Measurements from ENCODE around the gene UBXN7. TPM values are rescaled to one million over a fixed set of nuclear protein-coding genes. Genes with fewer than 3 reads are reported as not detected.
"Not testable (repeated sequence)": the region's sequence is repeated elsewhere in the genome, so short reads cannot be mapped to it uniquely, and the experiment has no call there.

UBXN7 gene
- total RNA-seq, 1 experiment from 2014 or later, result 14.7 TPM

DNA sequence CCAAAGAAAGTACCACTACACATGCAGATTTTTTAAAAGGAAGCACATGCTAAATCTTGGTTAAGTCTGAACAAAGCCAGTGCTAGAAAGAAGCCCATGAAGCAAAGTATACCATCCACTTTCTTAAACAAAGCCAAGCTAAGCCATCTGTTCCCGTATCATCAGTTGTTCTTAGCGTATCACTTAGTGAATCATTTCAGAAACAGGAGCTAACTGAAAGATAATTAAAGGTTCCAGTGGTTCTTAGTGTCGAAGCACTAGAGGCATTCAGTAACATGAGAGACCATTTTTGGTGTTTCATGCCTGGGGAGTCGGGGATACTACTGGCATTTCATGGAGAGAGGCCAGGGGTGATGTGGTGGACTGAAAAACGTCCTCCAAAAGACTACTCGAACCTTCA lies 12.8 kb downstream of the UBXN7 start:
- no peak for DNase-seq (ENCODE audit: low read depth)

DNA sequence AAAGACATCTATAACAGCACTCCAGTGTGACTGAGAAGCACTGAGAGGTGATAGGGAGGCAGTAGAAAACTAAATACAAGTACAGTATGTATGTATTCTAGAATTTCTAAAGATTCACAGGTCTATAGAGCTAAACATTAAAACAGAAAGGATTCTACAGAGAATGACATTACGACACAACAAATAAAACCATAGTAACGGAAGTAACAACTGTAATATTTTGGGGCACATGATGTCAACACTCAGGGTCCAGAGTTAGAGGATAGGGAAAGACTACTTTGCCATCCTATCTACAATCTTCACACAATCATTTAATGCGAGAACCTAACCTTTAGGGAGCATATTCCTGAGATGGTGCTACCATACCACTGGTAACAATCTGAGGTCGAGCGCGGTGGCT lies 13.6 kb downstream of the UBXN7 start:
- no peak for DNase-seq (ENCODE audit: low read depth)

DNA sequence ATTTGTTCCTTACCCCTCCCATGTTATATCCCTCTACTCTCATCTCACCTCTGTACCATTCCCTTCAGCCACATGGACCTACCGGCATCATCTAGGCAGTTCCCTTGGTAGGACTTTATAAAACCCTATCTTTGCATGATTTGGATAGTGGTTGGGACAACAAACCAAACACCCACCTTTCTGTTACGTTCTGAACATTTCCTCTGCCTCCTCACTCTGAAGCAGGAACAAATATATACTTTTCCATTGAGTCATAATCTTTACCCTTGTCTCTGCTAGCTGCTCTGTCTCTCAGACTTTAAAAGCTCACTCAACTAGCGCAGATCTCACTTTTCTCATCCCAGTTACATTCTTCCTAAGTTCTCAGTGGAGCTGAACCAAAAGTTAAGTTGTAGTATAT lies 17.8 kb downstream of the UBXN7 start:
- no peak for DNase-seq (ENCODE audit: low read depth)

DNA sequence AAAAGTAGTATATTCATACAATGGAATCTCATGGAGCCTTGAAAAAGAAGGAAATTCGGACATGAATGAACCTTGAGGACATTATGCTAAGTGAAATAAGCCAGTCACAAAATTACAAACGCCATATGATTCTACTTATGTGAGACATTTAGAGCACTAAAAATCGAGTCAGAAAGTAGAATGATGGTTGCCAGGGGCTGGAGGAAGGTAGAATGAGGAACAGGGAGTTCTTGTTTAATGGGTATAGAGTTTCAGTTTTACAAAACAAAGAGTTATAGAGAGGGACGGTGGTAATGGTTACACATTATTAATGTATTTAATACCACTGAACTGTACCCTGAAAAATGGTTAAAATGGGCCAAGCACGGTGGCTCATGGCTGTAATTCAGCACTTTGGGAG lies 19.5 kb downstream of the UBXN7 start:
- no peak for DNase-seq (ENCODE audit: low read depth)

DNA sequence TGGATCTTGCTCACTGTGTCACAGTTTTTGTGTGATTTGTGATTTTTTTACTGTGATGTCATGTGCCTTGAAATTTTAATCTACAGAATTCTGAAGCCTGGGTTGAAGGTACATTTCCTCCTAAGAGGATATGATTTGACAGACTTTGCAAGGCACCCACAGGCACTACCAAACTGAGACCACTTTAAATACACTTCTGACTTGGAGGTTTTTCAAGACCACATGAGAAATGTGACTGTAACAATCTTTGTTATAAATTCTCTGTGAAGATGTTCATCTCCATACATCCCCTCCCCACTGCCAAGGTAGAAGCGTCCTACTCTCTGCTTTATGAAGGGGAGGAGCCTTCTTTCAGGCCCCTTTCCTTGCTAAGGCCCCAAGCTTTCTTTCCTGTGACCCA lies 22.8 kb downstream of the UBXN7 start:
- no peak for DNase-seq (ENCODE audit: low read depth)

DNA sequence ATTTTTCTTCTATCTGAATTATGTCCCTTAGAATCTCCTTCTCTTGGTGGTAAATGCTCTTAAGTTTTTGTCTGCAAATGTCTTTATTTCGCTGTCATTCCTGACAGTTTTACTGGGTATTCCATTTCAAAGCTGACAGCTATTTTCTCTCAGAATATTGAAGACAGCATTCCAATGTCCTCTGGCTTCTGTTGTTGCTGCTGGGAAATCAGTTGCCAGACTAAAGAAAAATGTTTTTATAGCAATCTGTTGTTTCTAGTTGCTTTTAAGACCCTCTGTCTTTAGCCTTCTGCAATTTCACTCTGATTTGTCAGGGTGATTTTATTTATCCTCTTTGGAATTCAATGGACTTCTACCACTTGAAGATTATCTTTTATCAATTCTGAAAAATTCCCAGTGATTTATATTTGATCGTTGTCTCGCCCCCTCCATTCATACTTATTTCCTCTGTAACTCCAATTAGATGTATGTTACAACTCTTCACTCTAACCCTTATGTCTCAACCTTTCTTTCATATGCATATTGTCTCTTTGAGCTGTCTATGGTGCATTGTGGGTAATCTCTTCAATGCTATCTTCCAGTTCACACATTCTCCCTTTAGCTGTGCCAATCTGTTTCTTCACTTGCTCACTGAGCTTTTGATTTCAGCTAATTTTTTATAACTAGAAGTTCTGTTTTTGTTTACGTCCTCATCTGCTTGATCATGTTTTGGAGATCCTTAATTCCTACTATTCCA lies 23.5 kb downstream of the UBXN7 start:
- no peak for DNase-seq (ENCODE audit: low read depth)

DNA sequence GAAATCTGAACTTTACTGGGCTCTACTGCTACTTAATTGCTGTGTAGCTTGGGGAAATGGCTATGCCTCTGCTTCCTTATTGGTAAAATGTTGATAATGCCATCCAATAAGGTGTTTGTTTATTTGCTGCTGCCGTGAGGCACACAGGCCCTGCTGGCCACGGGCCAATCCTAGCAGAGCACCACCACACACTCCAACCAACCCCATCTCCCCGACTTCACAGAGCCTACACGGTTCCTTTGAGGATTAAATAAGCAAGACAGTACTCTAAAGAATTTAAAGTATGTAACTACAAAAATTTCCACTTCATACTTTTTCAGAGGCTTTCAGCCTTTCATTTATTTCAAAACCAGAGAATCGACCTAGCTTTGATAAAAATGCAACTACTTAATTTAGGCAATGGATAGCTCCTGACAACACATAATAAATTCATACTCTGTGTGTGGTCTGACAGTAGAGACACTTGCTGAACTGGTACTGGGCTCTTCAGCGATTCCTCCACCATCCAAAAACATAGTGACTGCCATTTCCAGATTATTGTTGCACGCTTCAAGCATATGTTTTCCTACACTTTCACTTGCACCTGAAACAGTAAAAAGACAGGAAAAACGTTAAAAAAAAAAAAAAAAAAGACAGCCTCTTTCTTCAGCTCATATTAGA lies 25.3 kb downstream of the UBXN7 start:
- no peak for DNase-seq (ENCODE audit: low read depth)

DNA sequence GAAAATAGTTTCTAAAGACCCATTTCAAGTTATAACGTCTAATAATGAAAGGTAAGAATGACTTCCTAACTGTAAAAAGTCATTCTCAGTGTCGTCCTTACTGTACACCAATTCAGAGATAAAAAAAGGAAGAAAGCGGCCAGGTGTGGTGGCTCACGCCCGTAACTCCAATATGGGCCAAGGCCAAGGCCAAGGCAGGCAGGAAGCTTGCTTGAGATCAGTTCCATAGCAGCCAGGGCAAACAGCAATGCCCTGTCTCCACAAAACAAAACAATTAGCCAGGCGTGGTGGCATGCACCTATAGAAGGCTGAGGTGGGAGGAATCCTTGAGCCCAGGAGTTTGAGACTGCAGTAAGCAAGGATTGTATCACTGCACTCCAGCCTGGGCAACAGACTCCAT lies 31.9 kb downstream of the UBXN7 start:
- no peak for DNase-seq (ENCODE audit: low read depth)

DNA sequence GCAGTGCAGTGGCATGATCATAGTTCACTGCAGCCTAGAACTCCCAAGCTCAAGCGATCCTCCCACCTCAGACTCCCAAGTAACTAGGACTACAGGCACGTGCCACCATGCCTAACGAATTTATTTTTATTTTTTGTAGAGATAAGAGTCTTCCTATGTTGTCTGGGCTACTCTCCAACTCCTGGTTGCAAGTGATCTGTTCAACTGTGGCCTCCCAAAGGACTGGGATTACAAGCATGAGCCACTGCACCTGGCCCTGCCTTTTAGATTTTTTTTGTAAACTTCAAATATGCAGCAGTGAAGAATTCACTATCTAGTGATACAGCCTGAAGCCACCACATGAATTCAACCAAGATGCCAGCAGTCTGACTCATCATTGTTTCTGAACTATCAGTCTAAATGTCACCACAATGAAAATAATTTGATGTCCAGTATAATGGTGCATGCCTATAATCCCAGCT lies 32.7 kb downstream of the UBXN7 start:
- DNase-seq (ENCODE audit: low read depth), result peak; percentile 86

DNA sequence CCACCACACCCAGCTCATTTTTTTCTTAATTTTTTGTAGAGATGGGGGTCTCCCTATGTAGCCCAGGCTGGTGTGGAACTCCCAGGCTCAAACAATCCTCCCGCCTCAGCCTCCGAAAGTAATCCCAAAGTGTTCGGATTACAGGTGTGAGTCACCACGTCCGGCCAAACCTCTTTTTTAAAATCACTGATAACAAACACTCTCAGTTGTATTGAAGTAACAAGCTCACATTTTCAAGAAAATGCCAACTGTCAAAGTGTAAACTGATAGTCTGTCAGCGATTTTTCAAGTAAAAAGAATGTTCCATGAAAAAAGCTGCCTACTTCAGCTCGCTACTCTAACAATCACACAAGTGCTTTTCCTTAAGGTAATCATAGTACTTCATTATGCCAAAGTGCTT lies 33.4 kb downstream of the UBXN7 start:
- DNase-seq (ENCODE audit: low read depth), result peak; percentile 21

DNA sequence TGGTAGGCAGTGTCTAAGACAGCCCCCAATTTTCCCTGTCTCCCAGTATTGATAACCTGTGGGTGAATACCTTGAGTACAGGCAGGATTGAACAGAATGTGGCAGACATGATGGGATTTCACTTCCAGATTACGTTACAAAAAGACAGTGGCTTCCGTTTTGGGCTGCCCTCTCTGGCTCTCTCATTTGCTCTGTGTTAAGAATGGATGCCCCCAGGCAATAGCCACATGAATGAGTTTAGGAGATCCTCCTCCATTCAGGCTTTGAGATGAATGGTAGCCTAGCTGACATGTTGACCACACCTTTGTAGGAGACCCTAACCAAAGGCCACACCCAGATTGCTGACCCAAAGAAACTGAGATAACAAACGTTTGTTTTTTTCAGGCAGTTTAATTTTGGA lies 34.3 kb downstream of the UBXN7 start:
- DNase-seq (ENCODE audit: low read depth), result no peak

DNA sequence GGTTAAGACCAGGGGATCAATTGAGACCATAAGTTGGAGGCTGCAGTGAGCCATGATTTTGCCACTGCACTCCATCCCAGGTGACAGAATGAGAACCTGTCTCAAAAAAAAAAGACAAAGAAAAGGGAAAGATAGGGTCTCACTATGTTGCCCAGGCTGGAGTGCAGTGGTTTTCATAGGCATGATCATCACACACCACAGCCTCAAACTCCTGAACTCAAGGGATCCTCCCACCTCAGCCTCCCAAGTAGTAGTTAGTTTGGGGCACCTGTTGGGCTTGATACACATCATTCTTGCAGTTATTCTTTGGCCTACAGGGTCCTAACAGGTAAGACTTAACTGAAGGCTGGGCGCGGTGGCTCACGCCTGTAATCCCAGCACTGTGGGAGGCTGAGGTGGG lies 42.1 kb downstream of the UBXN7 start:
- no peak for DNase-seq (ENCODE audit: low read depth)

DNA sequence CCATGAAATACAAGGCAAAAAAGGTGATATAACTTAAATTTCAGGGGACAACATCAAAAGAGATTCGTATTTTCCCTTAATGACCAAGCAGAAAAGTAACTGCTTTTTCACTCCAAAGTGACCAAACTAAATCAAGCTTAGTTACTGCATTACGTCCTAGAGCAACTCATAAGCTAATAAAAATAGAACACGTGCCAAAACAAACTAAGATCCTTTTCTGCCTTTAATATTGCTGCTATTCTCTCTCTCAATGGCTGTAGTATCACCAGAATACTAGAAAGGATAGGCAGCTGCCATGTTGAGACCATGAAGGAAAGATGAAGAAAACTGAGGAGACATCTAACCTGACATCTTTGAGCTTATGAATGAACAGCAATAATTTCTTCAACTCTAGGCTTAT lies 43.3 kb downstream of the UBXN7 start:
- no peak for DNase-seq (ENCODE audit: low read depth)

DNA sequence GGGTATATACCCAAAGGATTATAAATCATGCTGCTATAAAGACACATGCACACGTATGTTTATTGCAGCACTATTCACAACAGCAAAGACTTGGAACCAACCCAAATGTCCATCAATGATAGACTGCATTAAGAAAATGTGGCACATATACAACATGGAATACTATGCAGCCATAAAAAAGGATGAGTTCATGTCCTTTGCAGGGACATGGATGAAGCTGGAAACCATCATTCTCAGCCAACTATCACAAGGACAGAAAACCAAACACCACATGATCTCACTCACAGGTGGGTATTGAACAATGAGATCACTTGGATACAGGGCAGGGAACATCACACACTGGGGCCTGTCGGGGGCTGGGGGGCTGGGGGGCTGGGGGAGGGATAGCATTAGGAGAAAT lies 44.3 kb downstream of the UBXN7 start:
- DNase-seq (ENCODE audit: low read depth), result not testable (repeated sequence)

DNA sequence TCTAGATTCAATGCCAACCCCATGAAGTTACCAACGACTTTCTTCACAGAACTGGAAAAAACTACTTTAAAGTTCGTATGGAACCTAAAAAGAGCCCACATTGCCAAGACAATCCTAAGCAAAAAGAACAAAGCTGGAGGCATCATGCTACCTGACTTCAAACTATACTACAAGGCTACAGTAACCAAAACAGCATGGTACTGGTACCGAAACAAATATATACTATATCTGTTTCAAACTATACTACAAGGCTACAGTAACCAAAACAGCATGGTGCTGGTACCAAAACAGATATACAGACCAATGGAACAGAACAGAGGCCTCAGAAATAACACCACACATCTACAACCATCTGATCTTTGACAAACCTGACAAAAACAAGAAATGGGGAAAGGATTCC lies 45.4 kb downstream of the UBXN7 start:
- DNase-seq (ENCODE audit: low read depth), result not testable (repeated sequence)

DNA sequence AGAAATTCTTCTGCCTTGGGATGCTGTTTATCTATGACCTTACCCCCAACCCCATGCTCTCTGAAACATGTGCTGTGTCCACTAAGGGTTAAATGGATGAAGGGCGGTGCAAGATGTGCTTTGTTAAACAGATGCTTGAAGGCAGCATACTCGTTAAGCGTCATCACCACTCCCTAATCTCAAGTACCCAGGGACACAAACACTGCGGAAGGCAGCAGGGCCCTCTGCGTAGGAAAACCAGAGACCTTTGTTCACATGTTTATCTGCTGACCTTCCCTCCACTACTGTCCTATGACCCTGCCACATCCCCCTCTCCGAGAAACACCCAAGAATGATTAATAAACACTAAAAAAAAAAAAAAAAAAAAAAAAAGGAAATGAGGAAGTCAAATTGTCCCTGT lies 46.2 kb downstream of the UBXN7 start:
- not testable (repeated sequence) for DNase-seq (ENCODE audit: low read depth)

DNA sequence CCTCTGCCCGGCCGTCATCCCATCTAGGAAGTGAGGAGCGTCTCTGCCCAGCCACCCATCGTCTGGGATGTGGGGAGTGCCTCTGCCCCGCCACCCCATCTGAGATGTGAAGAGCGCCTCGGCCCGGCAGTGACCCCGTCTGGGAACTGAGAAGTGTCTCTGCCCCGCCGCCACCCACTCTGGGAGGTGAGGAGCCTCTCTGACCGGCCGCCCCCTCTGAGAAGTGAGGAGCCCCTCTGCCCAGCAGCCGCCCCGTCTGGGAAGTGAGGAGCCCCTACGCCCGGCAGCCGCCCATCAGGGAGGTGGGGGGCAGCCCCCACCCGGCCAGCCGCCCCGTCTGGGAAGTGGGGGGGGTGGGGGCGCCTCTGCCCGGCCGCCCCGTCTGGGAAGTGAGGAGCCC lies 46.8 kb downstream of the UBXN7 start:
- not testable (repeated sequence) for DNase-seq (ENCODE audit: low read depth)

DNA sequence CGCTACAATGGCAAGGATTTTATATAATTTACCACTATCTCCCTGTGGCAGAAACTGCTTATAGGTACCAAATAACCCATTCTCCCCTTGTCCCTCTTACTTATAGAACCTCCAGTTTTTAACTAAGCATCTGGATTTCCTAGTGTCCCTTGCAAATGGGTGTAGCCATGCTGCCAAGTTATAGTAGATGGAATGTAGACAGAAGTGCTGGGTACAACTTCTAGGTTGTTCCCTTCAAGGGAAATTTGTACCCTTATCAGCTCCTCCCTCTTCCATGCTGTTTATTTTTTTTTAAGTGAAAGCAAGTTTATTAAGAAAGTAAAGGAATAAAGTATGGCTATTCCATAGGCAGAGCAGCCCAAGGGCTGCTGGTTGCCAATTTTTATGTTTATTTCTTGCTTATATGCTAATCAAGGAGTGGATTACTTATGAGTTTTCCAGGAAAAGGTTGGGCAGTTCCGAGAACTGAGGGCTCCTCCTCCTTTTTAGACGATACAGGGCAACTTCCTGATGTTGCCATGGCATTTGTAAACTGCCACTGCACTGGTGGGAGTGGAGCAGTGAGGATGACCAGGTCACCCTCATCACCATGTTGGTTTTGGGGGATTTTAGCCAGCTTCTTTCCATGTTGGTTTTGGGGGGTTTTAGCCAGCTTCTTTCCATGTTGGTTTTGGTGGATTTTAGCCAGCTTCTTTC lies 53.9 kb downstream of the UBXN7 start:
- no peak for DNase-seq (ENCODE audit: low read depth)

DNA sequence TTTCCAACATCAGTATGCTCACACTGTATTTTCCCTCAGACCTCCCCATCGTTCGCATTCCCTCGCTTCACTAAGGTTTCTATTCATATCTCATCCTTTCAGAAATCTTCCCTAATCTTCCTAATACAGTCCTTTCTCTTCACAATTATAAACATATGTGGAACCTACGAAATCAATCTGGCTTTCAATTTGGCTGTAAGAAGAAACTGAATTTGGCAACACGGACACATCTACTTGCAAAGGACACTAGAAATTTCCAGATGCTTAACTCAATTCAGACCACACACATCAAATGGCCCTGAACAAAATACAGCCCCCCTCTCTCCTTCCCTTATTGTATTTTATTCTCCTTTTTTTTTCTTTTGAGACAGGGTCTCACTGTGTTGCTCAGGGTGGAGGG lies 54.9 kb downstream of the UBXN7 start:
- DNase-seq (ENCODE audit: low read depth), result no peak

DNA sequence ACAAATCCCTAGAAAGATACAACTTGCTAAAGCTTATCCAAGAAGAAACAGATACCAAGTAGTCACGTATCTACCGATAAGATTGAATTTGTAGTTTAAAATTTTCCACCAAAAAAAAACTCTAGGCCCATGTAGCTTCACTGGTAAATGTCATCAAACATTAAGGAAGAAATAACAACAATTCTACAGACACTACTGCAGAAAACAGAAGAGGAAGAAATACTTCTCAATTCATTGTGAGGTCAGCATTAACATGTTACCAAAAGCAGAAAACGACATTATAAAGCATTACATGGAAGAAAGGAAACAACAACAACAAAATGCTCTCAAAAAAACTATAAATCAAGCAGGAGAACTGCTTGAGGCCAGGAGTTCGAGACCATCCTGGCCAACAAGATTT lies 66.5 kb downstream of the UBXN7 start:
- no peak for DNase-seq (ENCODE audit: low read depth)

DNA sequence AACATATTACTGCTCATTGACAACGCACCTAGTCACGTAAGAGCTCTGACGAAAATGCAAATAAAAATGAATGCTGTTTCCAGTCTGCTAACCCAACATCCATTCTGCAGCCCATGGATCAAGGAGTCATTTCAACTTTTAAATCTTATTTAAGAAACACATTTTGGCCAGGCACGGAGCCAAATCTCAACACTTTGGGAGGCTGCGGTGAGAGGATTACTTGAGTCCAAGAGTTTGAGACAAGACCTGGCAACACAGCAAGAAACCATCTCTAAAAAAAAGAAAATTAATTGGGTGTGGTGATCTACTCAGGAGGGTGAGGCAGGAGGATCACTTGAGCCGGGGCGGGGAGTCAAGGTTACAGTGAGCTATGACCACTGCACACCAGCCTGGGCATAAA lies 71.6 kb downstream of the UBXN7 start:
- no peak for DNase-seq (ENCODE audit: low read depth)

DNA sequence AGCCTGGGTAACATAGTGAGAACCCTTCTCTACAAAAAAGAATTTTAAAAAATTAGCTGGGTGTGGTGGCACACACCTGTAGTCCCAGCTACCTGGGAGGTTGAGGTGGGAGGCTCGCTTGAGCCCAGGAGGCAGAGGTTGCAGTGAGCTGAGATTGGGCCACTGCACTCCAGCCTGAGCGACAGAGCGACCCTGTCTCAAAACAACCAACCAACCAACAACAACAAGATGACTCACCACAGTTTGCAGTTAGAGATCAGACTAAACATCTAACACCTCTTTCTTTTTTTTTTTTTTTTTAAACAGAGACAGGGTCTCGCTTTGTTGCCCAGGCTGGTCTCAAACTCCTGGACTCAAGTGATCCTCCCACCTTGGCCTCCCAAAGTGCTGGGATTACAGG lies 73.7 kb downstream of the UBXN7 start:
- DNase-seq (ENCODE audit: low read depth), result not testable (repeated sequence)

DNA sequence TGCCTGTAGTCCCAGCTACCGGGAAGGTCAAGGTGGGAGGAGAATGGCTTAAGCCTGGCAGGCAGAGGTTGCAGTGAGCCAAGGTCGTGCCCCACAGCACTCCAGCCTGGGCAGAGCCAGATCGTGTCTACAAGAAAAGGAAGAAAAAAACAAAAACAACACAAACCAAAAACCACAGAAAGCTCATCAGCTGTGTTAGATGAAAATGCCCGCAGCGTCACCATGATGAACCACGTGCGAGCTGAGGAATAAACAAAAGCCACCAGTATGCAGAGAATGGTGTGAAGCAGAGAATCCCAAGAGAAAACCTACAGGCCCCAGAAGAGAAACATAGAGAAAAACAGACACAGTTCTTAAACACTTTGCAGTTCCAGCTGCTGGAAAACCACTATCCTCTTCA lies 74.3 kb downstream of the UBXN7 start:
- no peak for DNase-seq (ENCODE audit: low read depth)
